Fibroblast of lung (primary cell): ENCODE results near the gene FBXL17.

Experiments used
- EZH2 ChIP-seq: IDR thresholded peaks from 2 replicates; pipeline ENCODE4 v1.5.1; 2012; ENCODE audit warnings: low read length, control low read depth, mild to moderate bottlenecking; ENCODE audit errors: missing control alignments
- TF ChIP-seq, protein P1 (sequence below), 2 donors: IDR thresholded peaks in 1 of 2; conservative IDR thresholded peaks in 1 of 2; 1 replicate in 1 of 2; 2 replicates in 1 of 2; pipeline ENCODE4 v1.5.1; 2011 to 2012; ENCODE audit warnings: low read length in 2 of 2, control low read depth in 1 of 2, inconsistent platforms in 1 of 2, low read depth in 1 of 2, mild to moderate bottlenecking in 1 of 2

- TF ChIP-seq, protein P1, sequence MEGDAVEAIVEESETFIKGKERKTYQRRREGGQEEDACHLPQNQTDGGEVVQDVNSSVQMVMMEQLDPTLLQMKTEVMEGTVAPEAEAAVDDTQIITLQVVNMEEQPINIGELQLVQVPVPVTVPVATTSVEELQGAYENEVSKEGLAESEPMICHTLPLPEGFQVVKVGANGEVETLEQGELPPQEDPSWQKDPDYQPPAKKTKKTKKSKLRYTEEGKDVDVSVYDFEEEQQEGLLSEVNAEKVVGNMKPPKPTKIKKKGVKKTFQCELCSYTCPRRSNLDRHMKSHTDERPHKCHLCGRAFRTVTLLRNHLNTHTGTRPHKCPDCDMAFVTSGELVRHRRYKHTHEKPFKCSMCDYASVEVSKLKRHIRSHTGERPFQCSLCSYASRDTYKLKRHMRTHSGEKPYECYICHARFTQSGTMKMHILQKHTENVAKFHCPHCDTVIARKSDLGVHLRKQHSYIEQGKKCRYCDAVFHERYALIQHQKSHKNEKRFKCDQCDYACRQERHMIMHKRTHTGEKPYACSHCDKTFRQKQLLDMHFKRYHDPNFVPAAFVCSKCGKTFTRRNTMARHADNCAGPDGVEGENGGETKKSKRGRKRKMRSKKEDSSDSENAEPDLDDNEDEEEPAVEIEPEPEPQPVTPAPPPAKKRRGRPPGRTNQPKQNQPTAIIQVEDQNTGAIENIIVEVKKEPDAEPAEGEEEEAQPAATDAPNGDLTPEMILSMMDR (conservative IDR thresholded peaks at IDR 0.05 in 1 of 2, IDR thresholded peaks at IDR 0.05 in 1 of 2; ENCODE audit: low read depth in 1 of 2, low read length in 2 of 2): no peak
- no peak for TF ChIP-seq EZH2
Measured at GRCh38 chr5:107975568-107975967, 406.3 kb downstream of the FBXL17 start.
